Islet of Langerhans (tissue), 1 donor: ENCODE results near the gene PPAN.

Experiments
- FAIRE-seq: peaks from one replicate; lab custom pipeline; 2011; peaks lifted over from hg19 to GRCh38; lab: Jason Lieb, UNC

PPAN gene

GRCh38 chr19:10106100-10106936 is at the start of gene PPAN:
TSS of gene PPAN (plus strand) at chr19:10106362. CDS start at chr19:10106395, 33 bp downstream.
- FAIRE-seq = no peak

- no peak for FAIRE-seq
Measured at GRCh38 chr19:10061717-10062310, 44.3 kb upstream of the PPAN start.

DNA sequence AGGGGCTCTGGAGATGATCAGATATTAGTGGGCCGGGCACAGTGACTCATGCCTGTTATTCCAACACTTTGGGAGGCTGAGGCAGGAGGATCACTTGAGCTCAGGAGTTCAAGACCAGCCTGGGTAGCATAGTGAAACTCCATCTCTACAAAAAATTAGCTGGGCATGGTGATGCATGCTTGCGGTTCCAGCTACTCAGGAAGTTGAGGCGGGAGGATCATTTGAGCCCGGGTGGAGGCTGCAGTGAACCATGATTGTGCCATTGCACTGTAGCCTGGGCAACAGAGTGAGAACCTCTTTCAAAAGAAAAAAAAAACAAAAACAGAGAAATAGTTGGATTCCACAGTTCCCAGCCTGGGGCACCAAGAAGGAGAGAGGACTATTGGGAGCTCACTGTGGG is 38.0 kb upstream of the PPAN start:
- no peak for FAIRE-seq

- FAIRE-seq = no peak
Measured at GRCh38 chr19:10069046-10069445, 37.1 kb upstream of the PPAN start.

GRCh38 chr19:10070730-10071446 is 35.3 kb upstream of the PPAN start:
- FAIRE-seq = no peak

DNA sequence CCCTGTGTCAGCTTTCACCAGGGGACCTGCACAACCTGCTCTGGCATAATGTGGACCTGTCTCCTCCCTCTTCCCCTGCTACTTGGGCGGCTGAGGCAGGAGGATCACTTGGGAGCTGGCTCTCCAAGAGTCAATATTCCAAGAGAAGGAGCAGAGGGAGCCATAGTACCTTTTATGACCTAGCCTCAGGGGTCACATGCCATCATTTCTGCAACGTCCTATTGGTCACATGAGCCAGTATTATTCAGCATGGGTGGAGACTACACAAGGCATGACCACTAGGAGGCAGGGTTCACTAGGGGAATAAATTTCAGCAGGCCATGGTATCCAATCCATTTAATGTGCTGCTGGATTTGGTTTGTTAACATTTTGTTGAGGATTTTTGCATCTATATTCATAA is 32.0 kb upstream of the PPAN start:
- FAIRE-seq = no peak

DNA sequence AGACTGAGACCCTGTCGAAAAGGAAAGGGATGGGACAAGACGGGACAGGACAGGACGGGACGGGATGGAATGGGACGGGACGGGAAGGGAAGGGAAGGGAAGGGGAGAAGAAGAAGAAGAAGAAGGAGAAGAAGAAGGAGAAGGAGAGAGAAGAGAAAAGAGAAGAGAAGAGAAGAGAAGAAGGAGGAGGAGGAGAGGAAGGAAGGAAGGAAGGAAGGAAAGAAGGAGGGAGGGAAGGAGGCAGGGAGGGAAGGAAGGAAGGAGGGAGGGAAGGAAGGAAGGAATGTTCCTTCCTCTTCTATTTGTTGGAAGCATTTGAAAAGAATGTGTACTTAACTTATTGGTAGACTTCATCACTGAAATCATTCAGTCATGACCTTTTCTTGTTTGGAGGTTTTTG is 29.6 kb upstream of the PPAN start:
- no peak for FAIRE-seq

GRCh38 chr19:10078329-10078728 is 27.8 kb upstream of the PPAN start:
- FAIRE-seq = no peak

GRCh38 chr19:10079031-10079453 is 27.1 kb upstream of the PPAN start:
- FAIRE-seq = no peak

DNA sequence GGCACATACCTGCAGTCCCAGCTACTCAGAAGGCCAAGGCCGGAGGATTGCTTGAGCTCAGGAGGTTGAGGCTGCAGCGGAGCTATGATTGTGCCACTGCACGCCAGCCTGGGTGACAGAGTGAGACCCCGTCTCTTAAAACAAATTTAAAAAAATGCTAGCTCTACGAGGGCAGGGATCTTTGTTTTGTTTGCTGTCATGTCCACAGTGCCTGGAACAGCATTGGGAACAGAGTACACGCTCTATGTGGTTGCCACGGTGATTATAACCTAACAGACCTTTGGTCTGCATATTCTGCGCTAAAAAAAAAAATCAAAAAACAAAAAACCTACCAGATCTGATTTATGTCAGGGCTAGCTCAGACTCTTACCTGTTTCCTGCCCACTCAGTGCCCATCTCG is 22.3 kb upstream of the PPAN start:
- FAIRE-seq = no peak

DNA sequence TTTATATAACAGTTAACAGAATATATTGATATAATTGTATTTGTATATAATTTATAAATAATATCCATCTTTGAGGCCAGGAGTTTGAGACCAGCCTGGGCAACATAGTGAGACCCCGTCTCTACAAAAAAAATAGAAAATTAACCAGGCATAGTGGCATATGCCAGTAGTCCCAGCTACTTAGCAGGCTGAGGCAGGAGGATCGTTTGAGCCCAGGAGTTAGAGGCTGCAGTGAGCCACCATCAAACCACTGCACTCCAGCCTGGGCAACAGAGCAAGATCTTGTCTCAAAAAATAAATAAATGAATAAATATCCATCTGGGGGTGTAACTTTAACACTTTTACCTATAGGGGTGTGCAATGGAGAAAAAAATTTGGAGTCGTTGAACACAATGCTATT is 21.4 kb upstream of the PPAN start:
- FAIRE-seq = no peak

GRCh38 chr19:10085641-10086590 is 20.2 kb upstream of the PPAN start, which contains the start of gene SHFL:
TSS of gene SHFL (plus strand) at chr19:10086317. CDS start at chr19:10086428, 111 bp downstream.
- no peak for FAIRE-seq

DNA sequence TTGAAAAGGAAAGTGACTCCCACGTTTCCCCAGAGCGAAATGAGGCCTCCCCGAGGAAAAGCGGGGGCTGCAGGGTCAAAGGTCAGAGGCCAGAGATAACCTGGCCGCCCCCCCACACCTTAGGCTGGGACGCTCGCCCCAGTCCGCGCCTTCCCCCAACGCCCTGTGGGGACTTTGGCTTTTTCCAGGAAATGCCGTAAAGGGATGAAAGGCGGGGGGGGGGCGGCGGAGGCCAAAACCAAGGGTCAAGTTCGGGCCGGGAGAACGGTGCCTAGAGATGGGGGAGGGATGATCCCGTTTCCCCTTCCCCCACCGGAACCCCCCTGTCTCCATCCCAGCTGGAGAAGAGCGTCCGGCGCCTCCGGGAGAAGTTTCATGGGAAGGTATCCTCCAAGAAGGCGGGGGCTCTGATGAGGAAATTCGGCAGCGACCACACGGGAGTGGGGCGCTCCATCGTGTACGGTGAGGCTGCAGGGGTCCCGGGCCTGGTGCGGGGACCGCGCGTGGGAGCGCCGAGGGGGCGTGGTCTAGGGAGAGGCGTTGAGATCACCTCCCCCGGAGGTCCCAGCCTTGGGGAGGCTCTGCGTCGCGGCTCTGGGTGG is 19.5 kb upstream of the PPAN start:
- FAIRE-seq = no peak

DNA sequence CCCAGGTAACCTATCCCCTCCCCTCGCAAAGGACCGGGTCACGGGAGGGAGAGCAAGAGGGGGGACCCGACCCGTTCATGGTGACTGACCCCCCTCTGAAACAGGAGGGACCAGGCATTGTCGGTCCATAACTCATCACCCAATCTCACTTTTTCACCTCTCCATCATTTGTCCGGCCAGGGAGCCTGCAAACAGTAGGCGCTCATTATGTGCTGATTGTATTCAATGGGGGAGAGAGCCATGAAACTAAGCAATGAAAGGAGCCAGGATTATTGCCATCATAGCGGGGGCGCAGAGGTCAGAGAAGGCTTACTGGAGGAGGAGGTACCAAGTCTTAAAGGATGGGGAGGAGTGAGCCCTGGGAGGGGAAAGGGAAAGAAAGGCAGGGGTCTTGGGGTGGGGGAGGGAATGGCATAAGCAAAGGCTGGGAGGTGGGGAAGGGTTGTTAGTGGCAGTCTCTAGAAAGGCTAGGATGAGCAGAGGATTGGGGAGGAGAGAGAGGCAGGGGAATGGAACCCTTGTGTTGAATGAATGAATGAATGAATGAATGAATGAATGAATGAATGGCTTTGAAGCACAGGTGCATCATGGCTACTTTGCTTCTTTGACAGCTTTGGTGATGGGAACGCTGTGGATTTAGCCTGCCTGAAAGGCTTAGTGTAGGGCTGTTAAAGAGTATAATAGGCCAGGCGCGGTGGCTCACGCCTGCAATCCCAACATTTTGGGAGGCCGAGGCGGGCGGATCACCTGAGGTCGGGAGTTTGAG is 18.7 kb upstream of the PPAN start:
- no peak for FAIRE-seq

GRCh38 chr19:10088949-10089554 is 17.1 kb upstream of the PPAN start:
- no peak for FAIRE-seq

GRCh38 chr19:10089801-10090375 is 16.3 kb upstream of the PPAN start:
- FAIRE-seq = no peak

GRCh38 chr19:10091370-10091687 is 14.8 kb upstream of the PPAN start:
- no peak for FAIRE-seq

DNA sequence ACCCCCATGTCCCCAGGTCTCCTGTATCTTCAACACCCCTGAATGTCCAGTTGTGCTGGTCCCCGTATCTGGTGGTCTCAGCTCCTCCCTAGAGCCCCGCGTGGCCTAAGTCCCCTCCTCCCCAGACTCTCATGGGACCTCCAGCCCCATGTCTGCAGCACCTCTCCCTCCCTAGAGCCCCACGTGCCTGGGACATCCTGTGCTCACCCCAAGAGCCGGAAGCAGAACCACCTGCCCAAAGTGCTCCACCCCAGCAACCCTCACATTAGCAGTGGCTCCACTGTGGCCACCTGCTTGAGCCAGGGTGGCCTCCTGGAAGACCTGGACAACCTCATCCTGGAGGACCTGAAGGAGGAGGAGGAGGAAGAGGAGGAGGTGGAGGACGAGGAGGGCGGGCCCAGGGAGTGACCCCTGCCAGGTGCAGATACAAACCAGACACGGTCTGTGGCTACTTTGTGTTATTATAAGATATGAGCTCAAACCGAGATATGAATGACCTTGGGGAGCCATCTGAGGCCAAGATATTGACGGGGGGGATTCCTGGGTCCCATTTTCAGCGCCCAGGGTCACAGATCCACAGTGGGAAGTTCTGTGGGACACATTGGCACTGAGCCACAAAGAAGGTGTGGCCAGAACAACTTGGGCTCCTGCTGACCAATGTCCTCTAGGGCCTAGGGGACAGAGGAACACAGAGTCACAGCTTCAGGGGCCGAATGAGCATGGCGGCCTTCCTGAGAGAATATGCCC is 14.1 kb upstream of the PPAN start:
- FAIRE-seq = no peak

DNA sequence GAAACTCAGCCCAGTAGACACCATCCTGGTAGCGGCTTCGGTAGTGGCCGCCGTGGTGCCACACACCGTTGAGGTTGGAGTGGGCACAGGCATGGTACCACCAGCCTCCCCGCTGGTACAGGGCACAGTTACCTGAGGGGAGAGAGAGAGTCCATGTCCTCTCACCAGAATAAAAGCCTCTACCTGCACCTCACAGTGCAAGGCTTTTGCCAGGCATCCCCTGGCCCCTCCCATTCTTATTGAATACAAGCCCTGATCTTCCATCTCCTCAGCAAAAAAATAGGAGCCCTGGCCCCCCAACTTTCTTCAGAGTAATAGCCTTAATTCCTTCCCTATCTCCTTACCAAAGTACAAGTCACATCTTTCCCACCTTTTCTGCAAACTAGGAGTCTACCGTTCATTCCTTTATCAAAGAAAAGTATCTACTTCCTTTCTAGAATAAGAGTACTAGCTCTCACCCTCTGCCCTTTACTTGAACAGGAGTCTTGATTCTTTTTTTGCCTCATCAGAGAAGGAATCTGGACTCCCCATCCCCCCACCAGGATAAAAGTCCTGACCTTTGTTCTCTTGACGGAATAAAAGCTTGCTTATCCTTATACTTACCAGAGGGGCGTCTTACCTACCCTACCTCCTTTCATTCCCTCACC is 13.4 kb upstream of the PPAN start:
- no peak for FAIRE-seq
